SU-DHL-6 (cell line): Measurements from ENCODE around the gene PKN1.
A peak's percentile ranks its signal among the peaks of the same experiment; 100 is the strongest.

ENCODE experiments used
- H2AFZ ChIP-seq: fragments of 200-600 bp; sonication (generic); 2 replicates; pipeline ENCODE4 v1.6.1; 2014; ENCODE audit warnings: low read depth, mild to moderate bottlenecking, moderate library complexity, mixed read lengths, antibody characterized with exemption, low read length; ENCODE audit not compliant: severe bottlenecking
- H3F3A ChIP-seq: fragments of 200-600 bp; shearing (Covaris generic); 2 replicates; pipeline ENCODE4 v1.6.0; 2016; ENCODE audit warnings: antibody characterized with exemption, mild to moderate bottlenecking; ENCODE audit not compliant: insufficient read depth
- H3K27ac ChIP-seq: fragments of 200-600 bp; sonication (generic); 2 replicates; pipeline ENCODE4 v1.5.1; 2016; ENCODE audit warnings: low read depth, mild to moderate bottlenecking, low read length, moderate library complexity, mixed read lengths
- H3K27me3 ChIP-seq: fragments of 200-600 bp; sonication (generic), shearing (Covaris generic); 2 replicates; pipeline ENCODE4 v1.6.0; 2014; ENCODE audit warnings: mild to moderate bottlenecking, low read length
- H3K36me3 ChIP-seq: fragments of 200-600 bp; sonication (generic); 2 replicates; pipeline ENCODE4 v1.6.1; 2014; ENCODE audit warnings: mild to moderate bottlenecking, low read length, mixed read lengths
- H3K4me2 ChIP-seq: fragments of 300-600, 200-600 bp; shearing (Covaris generic), sonication (generic); 2 replicates; pipeline ENCODE4 v1.6.0; 2014; ENCODE audit warnings: low read length, low read depth, mild to moderate bottlenecking; ENCODE audit not compliant: poor library complexity, severe bottlenecking
- H3K4me3 ChIP-seq: fragments of 200-600 bp; sonication (generic); 2 replicates; pipeline ENCODE4 v1.5.1; 2014; ENCODE audit warnings: antibody characterized with exemption, low read length, mild to moderate bottlenecking, mixed read lengths; ENCODE audit not compliant: insufficient read depth, poor library complexity, severe bottlenecking
- H3K79me2 ChIP-seq: fragments of 200-600 bp; sonication (generic); 2 replicates; pipeline ENCODE4 v1.6.1; 2014; ENCODE audit warnings: mild to moderate bottlenecking, low read length, moderate library complexity; ENCODE audit not compliant: insufficient read depth
- H3K9ac ChIP-seq: fragments of 200-600 bp; sonication (generic); 2 replicates; pipeline ENCODE4 v1.7.0; 2014; ENCODE audit warnings: mild to moderate bottlenecking, low read length
- H3K9me2 ChIP-seq: fragments of 200-600 bp; sonication (generic); replicated peaks from 2 replicates; pipeline ENCODE4 v1.6.1; 2014; ENCODE audit warnings: low read length; ENCODE audit not compliant: insufficient read depth
- H3K9me3 ChIP-seq: fragments of 200-600 bp; sonication (generic); 2 replicates; pipeline ENCODE4 v1.6.1; 2014; ENCODE audit warnings: low read length, mixed read lengths; ENCODE audit not compliant: insufficient read depth
- H4K20me1 ChIP-seq: fragments of 200-600 bp; sonication (generic); 2 replicates; pipeline ENCODE4 v1.6.1; 2014; ENCODE audit warnings: low read depth, mild to moderate bottlenecking, antibody characterized with exemption, low read length, moderate library complexity, mixed read lengths
- CTCF ChIP-seq: fragments of 200-600 bp; sonication (generic); IDR thresholded peaks from one replicate; pipeline ENCODE4 v1.5.1; 2017; ENCODE audit warnings: antibody characterized with exemption, mild to moderate bottlenecking, low read length, moderate library complexity; ENCODE audit not compliant: insufficient read depth, poor library complexity, severe bottlenecking
- EZH2phosphoT487 ChIP-seq: fragments of 200-600 bp; sonication (generic), shearing (Covaris generic); conservative IDR thresholded peaks from 2 replicates; pipeline ENCODE4 v1.6.1; 2018; ENCODE audit warnings: mild to moderate bottlenecking, antibody characterized with exemption, low read length, moderate library complexity, mixed read lengths

Gene PKN1

GRCh38 chr19:14470031-14470876 lies 37.1 kb downstream of the PKN1 start:
- H3K4me3 ChIP-seq: no peak overlapping the region
- TF ChIP-seq EZH2phosphoT487: no peak
- no peak for TF ChIP-seq CTCF
- H3K36me3 ChIP-seq: no peaks in the 10 kb centered on the region
- no peaks in the 10 kb centered on the region for H3K27me3 ChIP-seq
- H3F3A ChIP-seq: no peaks in the 10 kb centered on the region
- H4K20me1 ChIP-seq: no peaks in the 10 kb centered on the region
- H3K9me3 ChIP-seq: no peaks in the 10 kb centered on the region
- H3K9me2 ChIP-seq: no peaks in the 10 kb centered on the region
- no peak overlapping the region for H2AFZ ChIP-seq
- no peak overlapping the region for H3K27ac ChIP-seq
- no peaks in the 10 kb centered on the region for H3K79me2 ChIP-seq
- no peak overlapping the region for H3K9ac ChIP-seq
- H3K4me2 ChIP-seq: no peak overlapping the region

GRCh38 chr19:14471436-14472187 lies 38.5 kb downstream of the PKN1 start:
- no peak overlapping the region for H2AFZ ChIP-seq
- H3K27me3 ChIP-seq: no peaks in the 10 kb centered on the region
- H4K20me1 ChIP-seq: no peaks in the 10 kb centered on the region
- H3K4me3 ChIP-seq: no peak overlapping the region
- no peaks in the 10 kb centered on the region for H3K36me3 ChIP-seq
- TF ChIP-seq EZH2phosphoT487: no peak
- no peak for TF ChIP-seq CTCF
- no peak overlapping the region for H3K4me2 ChIP-seq
- no peaks in the 10 kb centered on the region for H3F3A ChIP-seq
- no peaks in the 10 kb centered on the region for H3K9me3 ChIP-seq
- no peaks in the 10 kb centered on the region for H3K79me2 ChIP-seq
- no peaks in the 10 kb centered on the region for H3K9me2 ChIP-seq
- no peak overlapping the region for H3K9ac ChIP-seq
- H3K27ac ChIP-seq: no peak overlapping the region

- H3K36me3 ChIP-seq: no peaks in the 10 kb centered on the region
- no peak overlapping the region for H2AFZ ChIP-seq
- H3K27me3 ChIP-seq: no peaks in the 10 kb centered on the region
- H3K27ac ChIP-seq: no peak overlapping the region
- no peaks in the 10 kb centered on the region for H3K9me3 ChIP-seq
- peak overlapping the region; percentile 5 for H3K4me2 ChIP-seq
- no peaks in the 10 kb centered on the region for H3K9me2 ChIP-seq
- no peak overlapping the region for H3K4me3 ChIP-seq
- no peaks in the 10 kb centered on the region for H4K20me1 ChIP-seq
- no peak for TF ChIP-seq EZH2phosphoT487
- peak; percentile 84 for TF ChIP-seq CTCF
- H3F3A ChIP-seq: no peaks in the 10 kb centered on the region
- H3K79me2 ChIP-seq: no peaks in the 10 kb centered on the region
- H3K9ac ChIP-seq: no peak overlapping the region; the same call in 1 of the 2 replicates
Measured at GRCh38 chr19:14472202-14472938, 39.3 kb downstream of the PKN1 start.
